ENCODE results near the gene RTL10.

The RTL10 gene

DNA sequence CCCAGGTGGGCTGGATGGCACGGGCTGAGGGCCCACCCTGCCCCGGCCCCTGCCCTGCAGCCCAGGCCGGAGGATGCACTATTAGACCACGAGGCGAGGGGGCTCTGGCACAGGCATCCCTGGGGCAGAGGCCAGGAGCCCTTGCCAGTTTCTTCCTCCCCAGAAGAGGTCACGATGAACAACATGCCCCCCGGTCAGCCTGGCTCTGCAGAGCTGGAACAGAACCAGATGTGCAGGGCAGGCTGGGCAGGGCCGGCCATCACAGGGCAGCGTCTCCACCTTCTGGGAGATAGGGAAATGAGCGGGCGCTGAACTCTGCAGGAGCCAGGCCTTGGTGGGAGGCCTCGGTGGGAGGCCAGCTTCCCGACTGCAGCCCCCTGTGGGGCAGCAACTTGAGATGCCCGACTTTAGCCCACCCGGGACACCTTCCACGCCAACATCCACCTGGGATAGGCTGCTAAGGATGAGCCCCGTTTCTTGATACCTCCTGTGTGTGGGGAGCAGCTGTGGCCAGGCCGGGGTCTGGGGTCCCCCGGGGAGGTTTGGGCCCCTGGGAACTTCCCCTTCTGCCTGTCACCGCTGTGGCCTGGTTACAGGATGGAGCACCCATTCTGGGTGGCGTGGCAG is 21.8 kb upstream of the RTL10 start:
- Histone ChIP-seq H3K36me3 (ENCODE audit: control insufficient read depth in 5 of 5, insufficient read depth in 5 of 5, low read length in 5 of 5) (peaks cover 0 to 46% (median 14%) of the 10 kb centered on the region in 5 donors), H3K9me3 (ENCODE audit: control insufficient read depth in 5 of 5, low read length in 5 of 5) (no peaks in the 10 kb centered on the region)

GRCh38 chr22:19875531-19876313 is 21.0 kb upstream of the RTL10 start:
- Histone ChIP-seq H3K36me3 (ENCODE audit: control insufficient read depth in 5 of 5, insufficient read depth in 5 of 5, low read length in 5 of 5) (peaks cover 0 to 46% (median 14%) of the 10 kb centered on the region in 5 donors), H3K27me3 (ENCODE audit: control insufficient read depth in 5 of 5, insufficient read depth in 4 of 5, low read length in 5 of 5) (peaks cover 0 to 5% (median 3%) of the 10 kb centered on the region in 5 donors), H3K9me3 (ENCODE audit: control insufficient read depth in 5 of 5, low read length in 5 of 5) (no peaks in the 10 kb centered on the region), H3K4me3 (ENCODE audit: low read depth in 1 of 5, low read length in 5 of 5) (no peak overlapping the region), H3K4me1 (ENCODE audit: control insufficient read depth in 5 of 5, insufficient read depth in 5 of 5, low read length in 5 of 5) (peaks cover 0 to 6% (median under 1%) of the 10 kb centered on the region in 5 donors), H3K27ac (ENCODE audit: low read depth, low read length) (no peak overlapping the region), H3K9ac (ENCODE audit: low read length in 5 of 5) (no peak overlapping the region)

More for the DNA sequence above, 21.8 kb upstream of the RTL10 start:
- no peak overlapping the region for H3K9ac ChIP-seq (ENCODE audit: low read length in 5 of 5)
- no peak overlapping the region for H3K27ac ChIP-seq (ENCODE audit: low read depth, low read length)
- no peak overlapping the region for H3K4me3 ChIP-seq (ENCODE audit: low read depth in 1 of 5, low read length in 5 of 5)
- peaks cover 0 to 13% (median 7%) of the 10 kb centered on the region in 5 donors for H3K4me1 ChIP-seq (ENCODE audit: control insufficient read depth in 5 of 5, insufficient read depth in 5 of 5, low read length in 5 of 5)
- peaks cover 0 to 5% (median 3%) of the 10 kb centered on the region in 5 donors for H3K27me3 ChIP-seq (ENCODE audit: control insufficient read depth in 5 of 5, insufficient read depth in 4 of 5, low read length in 5 of 5)

DNA sequence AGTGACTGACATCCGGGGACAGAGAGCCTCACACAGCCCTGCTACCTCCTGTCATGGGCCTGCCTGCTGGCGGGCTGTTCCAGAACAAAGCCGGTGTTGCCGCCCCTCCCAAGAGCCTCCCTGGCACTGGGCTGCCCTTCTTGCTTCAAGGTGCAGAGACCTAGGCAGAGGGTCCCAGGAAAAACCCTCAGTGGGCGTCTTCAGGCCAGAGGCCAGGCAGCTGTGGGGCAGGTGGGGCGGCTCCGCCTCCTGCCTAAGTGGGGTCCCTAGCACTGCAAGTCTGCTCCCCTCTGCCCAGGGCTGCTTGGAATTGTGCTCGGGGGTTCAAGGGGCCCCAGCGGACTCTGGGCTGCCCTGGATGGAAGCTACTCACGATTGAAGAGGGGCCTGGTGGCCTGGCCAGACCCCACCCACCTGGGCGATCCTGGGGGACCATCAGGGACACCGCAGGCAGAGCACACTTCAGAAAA is 20.4 kb upstream of the RTL10 start:
- no peak overlapping the region for H3K4me3 ChIP-seq (ENCODE audit: low read depth in 1 of 5, low read length in 5 of 5)
- H3K36me3 ChIP-seq (ENCODE audit: control insufficient read depth in 5 of 5, insufficient read depth in 5 of 5, low read length in 5 of 5) = peaks cover 0 to 42% (median 12%) of the 10 kb centered on the region in 5 donors
- H3K9me3 ChIP-seq (ENCODE audit: control insufficient read depth in 5 of 5, low read length in 5 of 5) = no peaks in the 10 kb centered on the region
- no peaks in the 10 kb centered on the region for H3K4me1 ChIP-seq (ENCODE audit: control insufficient read depth in 5 of 5, insufficient read depth in 5 of 5, low read length in 5 of 5)
- no peak overlapping the region for H3K27ac ChIP-seq (ENCODE audit: low read depth, low read length)
- no peak overlapping the region for H3K9ac ChIP-seq (ENCODE audit: low read length in 5 of 5)
- peaks cover 0 to 5% (median 3%) of the 10 kb centered on the region in 5 donors for H3K27me3 ChIP-seq (ENCODE audit: control insufficient read depth in 5 of 5, insufficient read depth in 4 of 5, low read length in 5 of 5)

DNA sequence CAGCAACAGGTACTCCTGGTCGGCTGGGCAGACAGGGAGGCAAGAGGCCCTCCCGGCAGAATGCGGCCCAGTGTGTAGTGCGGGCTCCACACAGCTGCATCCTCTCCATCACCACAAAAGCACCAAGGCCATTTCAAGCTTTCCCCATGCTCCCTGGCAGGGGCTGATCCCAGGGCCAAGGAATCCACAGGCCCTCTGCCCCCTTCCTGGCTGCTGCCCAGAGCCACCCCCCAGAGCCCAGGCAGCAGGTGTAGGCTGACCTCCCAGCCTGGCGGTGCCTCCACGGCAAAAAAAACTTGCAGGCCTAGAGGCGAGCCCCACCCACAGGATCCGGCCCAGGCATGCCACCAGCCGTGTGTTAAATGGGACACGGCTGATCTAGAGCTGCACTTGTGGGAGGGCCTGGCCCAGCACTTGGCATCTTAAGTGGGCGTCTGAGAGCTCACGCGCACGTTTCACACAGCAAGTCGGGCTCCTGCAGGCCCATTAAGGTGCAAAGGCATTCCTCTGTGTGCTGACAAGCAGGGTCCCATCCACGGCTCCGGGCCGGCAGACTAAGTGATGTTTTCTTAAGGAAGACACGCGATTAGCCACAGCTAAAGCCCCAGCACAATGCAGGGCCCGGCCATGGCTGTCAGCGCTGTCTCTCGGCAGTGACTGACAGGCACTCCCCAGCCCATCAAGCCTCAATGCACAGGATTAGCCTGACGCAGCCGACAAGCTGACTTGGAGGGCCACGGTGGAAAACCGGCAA is 19.8 kb upstream of the RTL10 start:
- no peak overlapping the region for H3K4me3 ChIP-seq (ENCODE audit: low read depth in 1 of 5, low read length in 5 of 5)
- no peak overlapping the region for H3K27ac ChIP-seq (ENCODE audit: low read depth, low read length)
- no peaks in the 10 kb centered on the region for H3K9me3 ChIP-seq (ENCODE audit: control insufficient read depth in 5 of 5, low read length in 5 of 5)
- H3K27me3 ChIP-seq (ENCODE audit: control insufficient read depth in 5 of 5, insufficient read depth in 4 of 5, low read length in 5 of 5) = peaks cover 0 to 5% (median 3%) of the 10 kb centered on the region in 5 donors
- peaks cover 0 to 37% (median 10%) of the 10 kb centered on the region in 5 donors for H3K36me3 ChIP-seq (ENCODE audit: control insufficient read depth in 5 of 5, insufficient read depth in 5 of 5, low read length in 5 of 5)
- no peaks in the 10 kb centered on the region for H3K4me1 ChIP-seq (ENCODE audit: control insufficient read depth in 5 of 5, insufficient read depth in 5 of 5, low read length in 5 of 5)
- no peak overlapping the region for H3K9ac ChIP-seq (ENCODE audit: low read length in 5 of 5)

- Histone ChIP-seq H3K9me3 (ENCODE audit: control insufficient read depth in 5 of 5, low read length in 5 of 5) (no peaks in the 10 kb centered on the region), H3K4me1 (ENCODE audit: control insufficient read depth in 5 of 5, insufficient read depth in 5 of 5, low read length in 5 of 5) (no peaks in the 10 kb centered on the region), H3K36me3 (ENCODE audit: control insufficient read depth in 5 of 5, insufficient read depth in 5 of 5, low read length in 5 of 5) (peaks cover 0 to 37% (median 10%) of the 10 kb centered on the region in 5 donors), H3K27me3 (ENCODE audit: control insufficient read depth in 5 of 5, insufficient read depth in 4 of 5, low read length in 5 of 5) (peaks cover 0 to 5% (median 3%) of the 10 kb centered on the region in 5 donors), H3K27ac (ENCODE audit: low read depth, low read length) (no peak overlapping the region), H3K9ac (ENCODE audit: low read length in 5 of 5) (no peak overlapping the region), H3K4me3 (ENCODE audit: low read depth in 1 of 5, low read length in 5 of 5) (no peak overlapping the region)
Measured at GRCh38 chr22:19873960-19874306, 19.3 kb upstream of the RTL10 start.

DNA sequence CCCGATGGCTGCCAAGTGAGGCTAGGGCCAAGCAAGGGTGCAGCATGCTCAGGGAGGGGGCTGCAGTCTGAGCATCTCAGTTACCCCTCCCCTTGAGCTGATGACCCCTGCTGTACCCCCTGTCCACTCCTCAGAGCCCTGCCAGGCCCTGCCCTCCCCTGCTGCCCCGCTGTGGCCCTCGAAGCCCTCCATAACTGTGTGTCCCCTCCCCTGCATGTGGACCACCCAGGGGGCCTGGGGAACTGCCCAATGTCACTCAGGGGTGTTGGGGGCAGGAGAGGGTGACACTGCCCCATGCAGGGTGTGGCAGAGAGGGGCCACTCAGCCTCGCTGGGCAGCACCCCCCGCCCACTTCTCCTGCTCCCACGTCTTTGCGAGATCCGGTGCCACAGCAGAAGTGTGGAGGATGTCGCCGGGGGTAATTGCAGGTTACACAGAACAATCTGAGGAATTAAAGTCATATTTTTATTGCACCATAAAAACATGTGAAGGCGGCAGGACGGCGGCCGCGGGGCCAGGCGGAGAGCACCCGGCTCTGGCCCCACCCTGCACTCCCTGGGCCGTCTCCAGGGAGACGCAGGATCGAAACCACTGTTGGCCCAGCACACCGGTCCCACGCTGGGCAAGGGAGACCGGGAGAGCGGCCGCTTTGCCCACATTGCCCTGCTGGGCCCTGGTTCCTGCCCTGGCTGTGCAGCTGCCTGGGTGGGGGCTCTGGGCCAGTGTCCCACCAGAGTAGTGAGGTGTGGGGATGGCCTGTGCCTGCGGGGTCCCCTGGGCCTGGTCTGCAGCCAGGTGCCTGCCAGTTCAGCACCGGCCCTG is 18.7 kb upstream of the RTL10 start:
- H3K4me1 ChIP-seq (ENCODE audit: control insufficient read depth in 5 of 5, insufficient read depth in 5 of 5, low read length in 5 of 5) = no peaks in the 10 kb centered on the region
- H3K9me3 ChIP-seq (ENCODE audit: control insufficient read depth in 5 of 5, low read length in 5 of 5) = no peaks in the 10 kb centered on the region
- no peak overlapping the region for H3K9ac ChIP-seq (ENCODE audit: low read length in 5 of 5)
- H3K36me3 ChIP-seq (ENCODE audit: control insufficient read depth in 5 of 5, insufficient read depth in 5 of 5, low read length in 5 of 5) = peaks cover 0 to 36% (median 7%) of the 10 kb centered on the region in 5 donors
- H3K27me3 ChIP-seq (ENCODE audit: control insufficient read depth in 5 of 5, insufficient read depth in 4 of 5, low read length in 5 of 5) = peaks cover 0 to 5% (median 3%) of the 10 kb centered on the region in 5 donors
- H3K4me3 ChIP-seq (ENCODE audit: low read depth in 1 of 5, low read length in 5 of 5) = no peak overlapping the region
- no peak overlapping the region for H3K27ac ChIP-seq (ENCODE audit: low read depth, low read length)

DNA sequence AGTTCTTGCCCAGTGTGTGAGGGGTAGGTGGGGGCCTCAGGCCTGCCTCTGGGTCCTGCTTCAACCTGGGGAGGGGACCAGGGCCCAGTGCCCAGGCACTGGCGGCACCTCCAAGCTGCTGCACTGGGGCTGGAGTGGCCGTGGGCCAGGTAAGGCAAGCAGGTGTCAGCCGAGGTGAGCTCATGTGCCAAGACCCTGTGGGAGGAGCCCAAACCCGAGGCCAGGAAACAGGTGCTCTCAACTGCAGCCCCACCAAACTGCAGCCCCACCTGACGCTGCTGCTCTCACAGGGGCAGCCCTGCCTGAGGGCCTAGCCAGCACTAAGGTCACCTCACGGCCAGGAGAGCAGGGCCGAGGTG is 18.1 kb upstream of the RTL10 start:
- peaks cover 0 to 5% (median 3%) of the 10 kb centered on the region in 5 donors for H3K27me3 ChIP-seq (ENCODE audit: control insufficient read depth in 5 of 5, insufficient read depth in 4 of 5, low read length in 5 of 5)
- no peak overlapping the region for H3K27ac ChIP-seq (ENCODE audit: low read depth, low read length)
- H3K36me3 ChIP-seq (ENCODE audit: control insufficient read depth in 5 of 5, insufficient read depth in 5 of 5, low read length in 5 of 5) = peaks cover 0 to 30% (median 1%) of the 10 kb centered on the region in 5 donors
- no peaks in the 10 kb centered on the region for H3K9me3 ChIP-seq (ENCODE audit: control insufficient read depth in 5 of 5, low read length in 5 of 5)
- no peak overlapping the region for H3K4me3 ChIP-seq (ENCODE audit: low read depth in 1 of 5, low read length in 5 of 5)
- no peak overlapping the region for H3K9ac ChIP-seq (ENCODE audit: low read length in 5 of 5)
- H3K4me1 ChIP-seq (ENCODE audit: control insufficient read depth in 5 of 5, insufficient read depth in 5 of 5, low read length in 5 of 5) = no peaks in the 10 kb centered on the region

DNA sequence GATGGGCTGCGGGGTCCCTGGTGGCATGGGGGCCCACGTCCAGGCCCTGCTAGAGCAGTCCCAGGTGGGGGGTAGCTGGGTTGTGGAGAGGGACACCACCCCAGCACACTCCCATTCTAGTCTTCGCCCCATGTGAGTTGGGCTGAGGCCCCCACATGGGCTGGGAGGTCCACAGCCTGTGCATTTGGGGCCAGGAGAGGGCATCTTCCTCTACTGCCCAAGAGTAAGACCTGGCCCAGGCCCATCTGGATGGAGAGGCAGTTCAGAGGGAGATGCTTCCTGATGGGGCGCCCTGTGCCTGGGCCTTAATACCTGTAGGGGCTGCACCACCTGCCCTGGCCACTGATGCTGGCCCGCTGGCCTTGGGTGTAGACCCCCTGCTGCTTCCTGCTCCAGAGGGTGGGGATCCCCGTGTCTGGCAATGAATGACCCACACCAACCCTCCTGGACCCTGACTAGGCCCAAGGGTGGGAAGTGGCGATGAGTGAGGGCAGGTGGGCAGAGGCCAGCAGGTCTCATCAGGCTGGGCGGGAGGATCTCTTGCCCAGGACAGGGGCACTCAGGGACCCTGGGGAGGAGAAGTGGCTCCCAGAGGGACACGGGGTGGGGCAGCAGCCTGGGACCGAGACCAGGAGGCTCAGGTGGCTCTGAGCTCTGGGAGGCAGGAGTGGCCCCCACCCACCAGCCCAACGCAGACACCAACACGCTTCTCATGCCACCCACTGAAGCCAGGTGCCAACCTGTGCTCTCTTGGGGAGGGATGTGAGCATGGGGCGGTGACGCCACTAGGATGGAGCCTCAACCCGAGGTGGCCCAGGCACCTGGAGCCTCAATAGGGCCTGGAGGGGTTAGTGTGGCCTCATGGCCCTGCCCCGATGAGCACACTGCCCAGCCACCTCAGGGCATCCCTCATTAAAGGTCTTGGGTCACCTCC is 17.4 kb upstream of the RTL10 start:
- Histone ChIP-seq H3K27me3 (ENCODE audit: control insufficient read depth in 5 of 5, insufficient read depth in 4 of 5, low read length in 5 of 5) (peaks cover 0 to 5% (median 3%) of the 10 kb centered on the region in 5 donors), H3K36me3 (ENCODE audit: control insufficient read depth in 5 of 5, insufficient read depth in 5 of 5, low read length in 5 of 5) (peaks cover 0 to 27% (median 0%) of the 10 kb centered on the region in 5 donors), H3K4me3 (ENCODE audit: low read depth in 1 of 5, low read length in 5 of 5) (no peak overlapping the region), H3K9me3 (ENCODE audit: control insufficient read depth in 5 of 5, low read length in 5 of 5) (no peaks in the 10 kb centered on the region), H3K9ac (ENCODE audit: low read length in 5 of 5) (no peak overlapping the region), H3K27ac (ENCODE audit: low read depth, low read length) (no peak overlapping the region), H3K4me1 (ENCODE audit: control insufficient read depth in 5 of 5, insufficient read depth in 5 of 5, low read length in 5 of 5) (no peaks in the 10 kb centered on the region)
